HG02588 (cell line): ENCODE results near the gene FNBP1L.

Experiments used
- ATAC-seq: cut with Tn5 transposase; IDR thresholded peaks from one replicate; pipeline ENCODE4 v1.9.1; 2021; ENCODE audit warnings: mild to moderate bottlenecking, moderate library complexity; ENCODE audit not compliant: unreplicated experiment

The FNBP1L gene

GRCh38 chr1:93591291-93591675 is 143.4 kb downstream of the FNBP1L start:
- ATAC-seq, result peak; percentile 20

GRCh38 chr1:93591676-93592550 is 144.0 kb downstream of the FNBP1L start:
- peak; percentile 76 for ATAC-seq

GRCh38 chr1:93592551-93592949 is 144.6 kb downstream of the FNBP1L start:
- no peak for ATAC-seq

- no peak for ATAC-seq
Observed at GRCh38 chr1:93593854-93594602, 146.1 kb downstream of the FNBP1L start.

- ATAC-seq, result no peak
Observed at GRCh38 chr1:93594603-93594880, 146.6 kb downstream of the FNBP1L start.

GRCh38 chr1:93595266-93595665 is 147.3 kb downstream of the FNBP1L start:
- ATAC-seq, result no peak

GRCh38 chr1:93595743-93596142 is 147.8 kb downstream of the FNBP1L start:
- ATAC-seq, result no peak

GRCh38 chr1:93596329-93597089 is 148.6 kb downstream of the FNBP1L start:
- ATAC-seq, result no peak

GRCh38 chr1:93597709-93598108 is 149.8 kb downstream of the FNBP1L start:
- ATAC-seq, result no peak

GRCh38 chr1:93598396-93598795 is 150.5 kb downstream of the FNBP1L start:
- no peak for ATAC-seq

GRCh38 chr1:93598861-93599439 is 151.0 kb downstream of the FNBP1L start:
- ATAC-seq, result no peak

- no peak for ATAC-seq
Observed at GRCh38 chr1:93599479-93599878, 151.6 kb downstream of the FNBP1L start.

GRCh38 chr1:93600663-93601062 is 152.7 kb downstream of the FNBP1L start:
- ATAC-seq, result no peak

- ATAC-seq, result no peak
Observed at GRCh38 chr1:93601686-93602085, 153.8 kb downstream of the FNBP1L start.

GRCh38 chr1:93602101-93602500 is 154.2 kb downstream of the FNBP1L start:
- ATAC-seq, result no peak

- no peak for ATAC-seq
Observed at GRCh38 chr1:93603106-93603505, 155.2 kb downstream of the FNBP1L start.

- no peak for ATAC-seq
Observed at GRCh38 chr1:93603601-93604000, 155.7 kb downstream of the FNBP1L start.
